IMR-90 (cell line): ENCODE measurements around the gene EXOC3L2. TPM values are rescaled to one million over a fixed set of nuclear protein-coding genes. Genes with fewer than 3 reads are reported as not detected.

Source experiments
- ATAC-seq: fragments of 200-7000 bp; cut with Tn5 transposase; 2 replicates; pipeline ENCODE4 v1.9.1; 2020; ENCODE audit warnings: low read depth, mild to moderate bottlenecking, moderate library complexity
- BruUV-seq: library from RNA; stranded (reverse); fragments of 400-500 nt; replicated peaks from 2 replicates; lab custom pipeline; 2021; lab: Mats Ljungman, UMichigan
- CTCF ChIA-PET: fragments of 300-600 bp; formaldehyde crosslinking; extraction: SDS; loops from one replicate; lab custom pipeline; 2021; ENCODE audit warnings: antibody characterized with exemption; lab: Yijun Ruan, JAX
- POLR2A ChIA-PET: fragments of 300-600 bp; sonication (Branson Sonifier 250); formaldehyde crosslinking; loops from one replicate; lab custom pipeline; 2022; ENCODE audit warnings: antibody characterized with exemption; ENCODE audit not compliant: unreplicated experiment; lab: Charles Lee
- DNase-seq: peaks from one replicate; pipeline ENCODE4 v3.0.0; 2013
- H2AFZ ChIP-seq: replicated peaks from 2 replicates; pipeline ENCODE3; 2013; ENCODE audit warnings: low read length, mild to moderate bottlenecking; ENCODE audit not compliant: poor library complexity
- H2AK5ac ChIP-seq: 2 replicates; pipeline ENCODE4 v1.6.1; 2013; ENCODE audit warnings: low read depth, low read length, inconsistent platforms
- H2AK9ac ChIP-seq: replicated peaks from 2 replicates; pipeline ENCODE3; 2013; ENCODE audit warnings: mild to moderate bottlenecking, low read depth, low read length, moderate library complexity; ENCODE audit not compliant: poor library complexity
- H2BK120ac ChIP-seq: 2 replicates; pipeline ENCODE4 v1.6.1; 2013; ENCODE audit warnings: low read depth, low read length, inconsistent platforms
- H2BK15ac ChIP-seq: 3 replicates; pipeline ENCODE4 v1.6.1; 2013; ENCODE audit warnings: low read depth, low read length, inconsistent platforms
- H2BK20ac ChIP-seq: 2 replicates; pipeline ENCODE4 v1.6.1; 2013; ENCODE audit warnings: low read depth, mild to moderate bottlenecking, inconsistent platforms, low read length, moderate library complexity
- H2BK5ac ChIP-seq: 2 replicates; pipeline ENCODE4 v1.6.1; 2013; ENCODE audit warnings: mild to moderate bottlenecking, low read depth, low read length, inconsistent platforms; ENCODE audit not compliant: poor library complexity, severe bottlenecking
- H3K14ac ChIP-seq: replicated peaks from 2 replicates; pipeline ENCODE4 v1.6.1; 2013; ENCODE audit warnings: low read depth, low read length, inconsistent platforms
- H3K18ac ChIP-seq: 2 replicates; pipeline ENCODE4 v1.6.1; 2013; ENCODE audit warnings: low read depth, low read length, control low read depth
- H3K23ac ChIP-seq: 2 replicates; pipeline ENCODE4 v1.6.1; 2013; ENCODE audit warnings: low read depth, low read length, inconsistent platforms
- H3K27ac ChIP-seq: 2 replicates; pipeline ENCODE4 v1.5.1; 2013; ENCODE audit warnings: mild to moderate bottlenecking, control low read depth, low read length; ENCODE audit not compliant: insufficient read depth
- H3K27me3 ChIP-seq: 2 replicates; pipeline ENCODE4 v1.6.1; 2013; ENCODE audit warnings: low read length; ENCODE audit not compliant: control insufficient read depth, insufficient read depth
- H3K36me3 ChIP-seq: 2 replicates; pipeline ENCODE4 v1.6.1; 2013; ENCODE audit warnings: low read length, mixed read lengths; ENCODE audit not compliant: control insufficient read depth, insufficient read depth
- H3K4ac ChIP-seq: 2 replicates; pipeline ENCODE4 v1.6.1; 2013; ENCODE audit warnings: low read depth, low read length, inconsistent platforms
- H3K4me1 ChIP-seq: 2 replicates; pipeline ENCODE4 v1.6.1; 2013; ENCODE audit warnings: low read length, mixed read lengths; ENCODE audit not compliant: control insufficient read depth, insufficient read depth
- H3K4me2 ChIP-seq: 2 replicates; pipeline ENCODE4 v1.6.1; 2013; ENCODE audit warnings: low read depth, mild to moderate bottlenecking, control low read depth, low read length, moderate library complexity
- H3K4me3 ChIP-seq: 2 replicates; pipeline ENCODE4 v1.5.1; 2013; ENCODE audit warnings: low read depth, mild to moderate bottlenecking, control low read depth, low read length, moderate library complexity; ENCODE audit not compliant: insufficient read depth
- H3K56ac ChIP-seq: 2 replicates; pipeline ENCODE4 v1.6.1; 2013; ENCODE audit warnings: low read length, inconsistent platforms; ENCODE audit not compliant: insufficient read depth; ENCODE audit errors: extremely low read depth
- H3K79me1 ChIP-seq, 2 experiments: 2 replicates each; pipeline ENCODE4 v1.6.1; 2013; ENCODE audit warnings: low read length in 2 of 2, inconsistent platforms in 1 of 2, low read depth in 1 of 2
- H3K9ac ChIP-seq: 2 replicates; pipeline ENCODE4 v1.6.1; 2013; ENCODE audit warnings: low read depth, low read length, control low read depth
- H3K9me1 ChIP-seq: 2 replicates; pipeline ENCODE4 v1.6.1; 2013; ENCODE audit warnings: low read length, inconsistent platforms; ENCODE audit not compliant: insufficient read depth
- H3K9me3 ChIP-seq: 2 replicates; pipeline ENCODE4 v1.6.1; 2013; ENCODE audit warnings: low read length; ENCODE audit not compliant: control insufficient read depth, insufficient read depth
- H4K20me1 ChIP-seq: 2 replicates; pipeline ENCODE4 v1.6.1; 2013; ENCODE audit warnings: low read length, inconsistent platforms; ENCODE audit not compliant: insufficient read depth
- H4K5ac ChIP-seq: 2 replicates; pipeline ENCODE4 v1.6.1; 2013; ENCODE audit warnings: mild to moderate bottlenecking, low read depth, low read length, control low read depth
- H4K8ac ChIP-seq, 2 experiments: 2 replicates each; pipeline ENCODE4 v1.6.1; 2013; ENCODE audit warnings: low read depth in 2 of 2, low read length in 2 of 2, control low read depth in 1 of 2, inconsistent platforms in 1 of 2
- H4K91ac ChIP-seq: 2 replicates; pipeline ENCODE4 v1.6.1; 2013; ENCODE audit warnings: low read depth, low read length, inconsistent platforms; ENCODE audit not compliant: insufficient read depth
- RCOR1 ChIP-seq: IDR thresholded peaks from 2 replicates; pipeline ENCODE4 v1.6.1; 2012; ENCODE audit warnings: mild to moderate bottlenecking, low read length, improper control_type of control experiment; ENCODE audit not compliant: insufficient replicate concordance
- SMC3 ChIP-seq: fragments of 150-350 bp; IDR thresholded peaks from 2 replicates; pipeline ENCODE4 v1.6.1; 2016; ENCODE audit warnings: low read depth, mild to moderate bottlenecking, antibody characterized with exemption, low read length, moderate library complexity
- WGBS, 2 experiments: methylation state at CpG; one replicate each; pipeline versions ENCODE4 v1.1.5 to v1.1.7; 2013; ENCODE audit warnings: missing lambda C conversion rate in 2 of 2; ENCODE audit not compliant: insufficient read length in 1 of 2; ENCODE audit errors: extremely low coverage in 2 of 2; 5-methylcytosine and 5-hydroxymethylcytosine counted together
- dilution Hi-C: fragments of 300-500 bp; cut with HindIII; formaldehyde crosslinking; loops from one replicate; pipeline ENCODE4 v1.14.3; 2018; ENCODE audit warnings: low sequenced_read_pairs; ENCODE audit not compliant: unreplicated experiment
- in situ Hi-C: fragments of 300-500 bp; cut with MboI; formaldehyde crosslinking; loops from 3 replicates; pipeline ENCODE4 v1.14.3; 2019; ENCODE audit warnings: low sequenced_read_pairs, inconsistent platforms, mixed read lengths
- intact Hi-C: fragments of 100-400 bp; cut with micrococcal nuclease; formaldehyde crosslinking; loops from 2 replicates; pipeline ENCODE4 v1.10.0; 2022
- polyA plus RNA-seq, 3 experiments: library from polyadenylated mRNA; depleted of rRNA; stranded (reverse); fragments of >200 nt; gene quantifications; 2 replicates each; pipeline ENCODE4 v1.2.3, GENCODE V29; 2012; ENCODE audit warnings: low replicate concordance in 1 of 3
- total RNA-seq: library from RNA; depleted of rRNA; stranded (reverse); fragments of >200 nt; gene quantifications from 2 replicates; pipeline ENCODE4 v1.2.3, GENCODE V29; 2012

The EXOC3L2 gene
- total and polyA plus RNA-seq, 2 of the 4 experiments (the other 2 are of a cell fraction): 0.03 TPM; not detected in 1

- H4K5ac ChIP-seq: no peak overlapping the region
- no peak overlapping the region for H2AK5ac ChIP-seq
- H3K14ac ChIP-seq: no peak overlapping the region
- H3K36me3 ChIP-seq: peaks cover 10% of the 10 kb centered on the region
- dilution Hi-C loops: no loop called here
- peak; percentile 21 for TF ChIP-seq RCOR1
- no peak for TF ChIP-seq SMC3
- no peak overlapping the region for H2BK5ac ChIP-seq
- no peak overlapping the region for H3K23ac ChIP-seq
- peaks cover 18% of the 10 kb centered on the region for H3K4me1 ChIP-seq
- no peak overlapping the region for H2BK20ac ChIP-seq
- BruUV-seq: no TSS peak
- no peak overlapping the region for H3K4ac ChIP-seq
- H3K56ac ChIP-seq: no peak overlapping the region
- H2BK15ac ChIP-seq: no peak overlapping the region
- H3K4me3 ChIP-seq: no peak overlapping the region
- 90% methylated on average over 4 of the region's 12 CpGs; no CpG with 5 or more reads in 1 of the 2 experiments for WGBS, 2 experiments
- peaks cover 45% of the 10 kb centered on the region for H4K20me1 ChIP-seq
- peak; percentile 21 for DNase-seq
- H2BK120ac ChIP-seq: no peak overlapping the region
- no peak overlapping the region for H3K9ac ChIP-seq
- no peak overlapping the region for H3K18ac ChIP-seq
- H2AK9ac ChIP-seq: peak overlapping the region; percentile 20
- ChIA-PET CTCF (no interaction called here), POLR2A (no interaction called here)
- peaks cover 6% of the 10 kb centered on the region; the same call in 1 of the 2 replicates for H3K9me1 ChIP-seq
- H3K27me3 ChIP-seq: no peaks in the 10 kb centered on the region
- intact Hi-C loops: loop anchor here (5.0 kb wide), 1 partner anchor 84 kb away; no protein-coding TSS in a partner anchor
- no peak overlapping the region for H2AFZ ChIP-seq
- H3K27ac ChIP-seq: no peak overlapping the region
- H3K4me2 ChIP-seq: peak overlapping the region; percentile 49
- in situ Hi-C loops: no loop called here
- no peak for ATAC-seq
- H3K9me3 ChIP-seq: no peaks in the 10 kb centered on the region
- H4K91ac ChIP-seq: no peak overlapping the region
- no peak overlapping the region for H4K8ac ChIP-seq
- peaks cover 23 to 62% of the 10 kb centered on the region in 2 experiments for H3K79me1 ChIP-seq
Observed at GRCh38 chr19:45253396-45254027, 8.3 kb upstream of the EXOC3L2 start.
